Hepatocyte (in vitro differentiated cells): ENCODE data around the gene SSBP2.

Experiments used
- CTCF ChIP-seq: fragments of 200-600 bp; sonication (generic); IDR thresholded peaks from 2 replicates; pipeline ENCODE4 v1.5.1; 2016; ENCODE audit warnings: antibody characterized with exemption, mild to moderate bottlenecking; ENCODE audit not compliant: poor library complexity
- EZH2 ChIP-seq: fragments of 200-600 bp; sonication (generic); IDR thresholded peaks from 2 replicates; pipeline ENCODE4 v1.6.1; 2016; ENCODE audit warnings: antibody characterized with exemption, mild to moderate bottlenecking, borderline replicate concordance

- no peak for TF ChIP-seq EZH2
- no peak for TF ChIP-seq CTCF
These were observed 234.8 kb downstream of the SSBP2 start for GRCh38 chr5:81516091-81516490.
